GM23248 (cell line): ENCODE results near the gene SUZ12. TPM values are rescaled to one million over a fixed set of nuclear protein-coding genes. Genes with fewer than 3 reads are reported as not detected.
"Not testable (repeated sequence)": the region's sequence is repeated elsewhere in the genome, so short reads cannot be mapped to it uniquely, and the experiment has no call there.

ENCODE experiments used
- DNase-seq: peaks from one replicate; pipeline ENCODE4 v3.0.0-alpha.2; 2015
- H2AFZ ChIP-seq: fragments of 200-600 bp; sonication (generic); 2 replicates; pipeline ENCODE4 v1.6.1; 2016; ENCODE audit warnings: antibody characterized with exemption
- H3F3A ChIP-seq: fragments of 200-600 bp; sonication (generic); 2 replicates; pipeline ENCODE4 v1.6.1; 2016; ENCODE audit warnings: mild to moderate bottlenecking, antibody characterized with exemption, mixed run types; ENCODE audit not compliant: insufficient read depth
- H3K27ac ChIP-seq: fragments of 200-600 bp; sonication (generic); 2 replicates; pipeline ENCODE4 v1.5.1; 2016; ENCODE audit warnings: mild to moderate bottlenecking
- H3K27me3 ChIP-seq: fragments of 200-600 bp; sonication (generic); replicated peaks from 2 replicates; pipeline ENCODE4 v1.6.1; 2016; ENCODE audit warnings: mild to moderate bottlenecking; ENCODE audit not compliant: insufficient read depth
- H3K36me3 ChIP-seq: fragments of 200-600 bp; sonication (generic); 2 replicates; pipeline ENCODE4 v1.6.1; 2016; ENCODE audit warnings: low read depth, mild to moderate bottlenecking
- H3K4me1 ChIP-seq: fragments of 200-600 bp; sonication (generic); 2 replicates; pipeline ENCODE4 v1.6.1; 2016; ENCODE audit warnings: mild to moderate bottlenecking; ENCODE audit not compliant: insufficient read depth
- H3K4me2 ChIP-seq: fragments of 200-600 bp; sonication (generic); one replicate; pipeline ENCODE4 v1.6.1; 2016; ENCODE audit warnings: mild to moderate bottlenecking; ENCODE audit not compliant: unreplicated experiment
- H3K4me3 ChIP-seq: fragments of 200-600 bp; sonication (generic); 2 replicates; pipeline ENCODE4 v1.5.1; 2016; ENCODE audit warnings: mild to moderate bottlenecking
- H3K79me2 ChIP-seq: fragments of 200-600 bp; sonication (generic); 2 replicates; pipeline ENCODE4 v1.6.1; 2016; ENCODE audit warnings: mild to moderate bottlenecking; ENCODE audit not compliant: insufficient read depth
- H3K9ac ChIP-seq: fragments of 200-600 bp; sonication (generic); 2 replicates; pipeline ENCODE4 v1.6.1; 2016; ENCODE audit warnings: mild to moderate bottlenecking
- H3K9me2 ChIP-seq: fragments of 200-600 bp; sonication (generic); 2 replicates; pipeline ENCODE4 v1.6.1; 2016; ENCODE audit warnings: mixed run types, mild to moderate bottlenecking, moderate library complexity; ENCODE audit not compliant: insufficient read depth
- H3K9me3 ChIP-seq: fragments of 200-600 bp; sonication (generic); one replicate; pipeline ENCODE4 v1.6.1; 2017; ENCODE audit warnings: low read depth
- H4K20me1 ChIP-seq: fragments of 200-600 bp; sonication (generic); 2 replicates; pipeline ENCODE4 v1.6.0; 2016; ENCODE audit not compliant: insufficient read depth
- EZH2 ChIP-seq: fragments of 200-600 bp; sonication (generic); IDR thresholded peaks from 2 replicates; pipeline ENCODE4 v1.6.1; 2018; ENCODE audit warnings: antibody characterized with exemption, mild to moderate bottlenecking; ENCODE audit not compliant: insufficient read depth, poor library complexity, severe bottlenecking
- EZH2phosphoT487 ChIP-seq: fragments of 200-600 bp; sonication (generic); IDR thresholded peaks from 2 replicates; pipeline ENCODE4 v1.6.1; 2018; ENCODE audit warnings: antibody characterized with exemption, moderate library complexity, mild to moderate bottlenecking, low read depth; ENCODE audit not compliant: insufficient read depth
- WGBS, 2 experiments: methylation state at CpG; one replicate each; pipeline ENCODE4 v1.1.6; 2015 to 2017; ENCODE audit warnings: low lambda C conversion rate in 2 of 2, low coverage in 1 of 2; ENCODE audit errors: missing lambda C conversion rate in 2 of 2; 5-methylcytosine and 5-hydroxymethylcytosine counted together
- in situ Hi-C: fragments of 300-500 bp; cut with MboI; formaldehyde crosslinking; loops from 2 replicates; pipeline ENCODE4 v1.15.0; 2020
- polyA plus RNA-seq: library from polyadenylated mRNA; unstranded; fragments of >200 nt; fragmentation: Nextera tagmentation; extraction: Ambion mirVana; gene quantifications from 2 replicates; pipeline ENCODE4 v1.2.1, GENCODE V29; 2016
- total RNA-seq: library from RNA; depleted of rRNA; stranded (reverse); fragments of >200 nt; shearing (Covaris generic); gene quantifications from 2 replicates; pipeline ENCODE4 v1.2.3, GENCODE V29; 2014

SUZ12 gene
- total and polyA plus RNA-seq, 2 experiments from 2014 or later = 6.8 to 12.9 TPM

DNA sequence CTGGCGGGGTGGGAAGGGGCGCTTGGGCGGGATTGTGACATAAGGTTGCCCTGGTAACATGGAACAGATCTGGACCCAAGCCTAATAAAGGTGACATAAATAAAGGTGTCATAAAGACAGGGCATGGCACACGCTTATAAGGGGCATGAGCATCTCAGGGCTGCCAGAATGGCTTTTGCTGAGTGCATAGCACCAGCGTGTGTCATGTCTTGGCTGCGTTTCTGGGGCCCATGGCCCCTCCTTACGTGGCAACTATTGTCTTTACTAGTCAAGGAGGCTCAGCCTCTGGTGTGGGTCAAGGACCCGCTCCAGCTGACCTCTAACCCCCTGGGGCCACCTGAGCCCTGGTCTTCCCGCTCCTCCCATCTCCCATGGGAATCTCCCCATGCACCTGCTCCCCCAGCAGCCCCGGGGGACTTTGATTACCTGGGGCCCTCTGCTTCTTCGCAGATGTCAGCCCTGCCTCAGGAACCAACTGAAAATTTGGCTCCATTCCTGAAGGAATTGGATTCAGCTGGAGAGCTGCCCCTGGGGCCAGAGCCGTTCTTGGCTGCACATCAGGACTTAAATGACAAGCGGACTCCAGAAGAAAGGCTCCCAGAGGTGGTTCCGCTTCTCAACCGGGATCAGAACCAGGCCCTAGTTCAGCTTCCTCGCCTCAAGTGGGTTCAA, 84.3 kb downstream of the SUZ12 start:
- Histone ChIP-seq H3K79me2 (peaks cover 6% of the 10 kb centered on the region; the same call in 1 of the 2 replicates), H3K9me3 (no peaks in the 10 kb centered on the region), H3K27me3 (no peaks in the 10 kb centered on the region), H3K4me1 (no peaks in the 10 kb centered on the region), H3K4me2 (no peak overlapping the region), H3K4me3 (no peak overlapping the region), H3K9me2 (no peaks in the 10 kb centered on the region), H3K27ac (no peak overlapping the region), H4K20me1 (no peaks in the 10 kb centered on the region), H3K9ac (no peak overlapping the region), H3F3A (no peaks in the 10 kb centered on the region), H3K36me3 (no peaks in the 10 kb centered on the region), H2AFZ (no peak overlapping the region)
- WGBS, 2 experiments = 81 to 87% methylated on average over 13 to 16 of the region's 16 CpGs
- no peak for DNase-seq
- in situ Hi-C loops = no loop called here
- TF ChIP-seq EZH2phosphoT487 = no peak
- no peak for TF ChIP-seq EZH2

DNA sequence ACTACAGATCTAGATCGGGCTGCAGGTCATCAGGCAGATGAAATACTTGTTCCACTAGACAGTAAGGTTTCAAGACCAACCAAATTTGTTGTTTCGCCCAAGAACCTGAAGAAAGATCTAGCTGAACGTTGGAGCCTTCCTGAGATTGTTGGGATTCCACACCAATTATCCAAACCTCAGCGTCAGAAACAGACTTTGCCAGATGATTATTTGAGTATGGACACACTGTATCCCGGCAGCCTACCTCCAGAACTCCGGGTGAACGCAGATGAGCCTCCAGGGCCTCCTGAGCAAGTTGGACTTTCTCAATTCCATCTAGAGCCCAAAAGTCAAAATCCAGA, 84.8 kb downstream of the SUZ12 start:
- no peaks in the 10 kb centered on the region for H3F3A ChIP-seq
- H3K4me3 ChIP-seq = no peak overlapping the region
- in situ Hi-C loops = no loop called here
- H3K9ac ChIP-seq = no peak overlapping the region
- 92 to 94% methylated on average over 7 of the region's 7 CpGs for WGBS, 2 experiments
- H3K27ac ChIP-seq = no peak overlapping the region
- peaks cover under 1% of the 10 kb centered on the region; the same call in 1 of the 2 replicates for H3K79me2 ChIP-seq
- DNase-seq = no peak
- no peaks in the 10 kb centered on the region for H4K20me1 ChIP-seq
- no peaks in the 10 kb centered on the region for H3K4me1 ChIP-seq
- H2AFZ ChIP-seq = no peak overlapping the region
- no peaks in the 10 kb centered on the region for H3K27me3 ChIP-seq
- no peak overlapping the region for H3K4me2 ChIP-seq
- H3K36me3 ChIP-seq = no peaks in the 10 kb centered on the region
- H3K9me3 ChIP-seq = no peaks in the 10 kb centered on the region
- TF ChIP-seq EZH2 = no peak
- TF ChIP-seq EZH2phosphoT487 = no peak
- no peaks in the 10 kb centered on the region for H3K9me2 ChIP-seq

DNA sequence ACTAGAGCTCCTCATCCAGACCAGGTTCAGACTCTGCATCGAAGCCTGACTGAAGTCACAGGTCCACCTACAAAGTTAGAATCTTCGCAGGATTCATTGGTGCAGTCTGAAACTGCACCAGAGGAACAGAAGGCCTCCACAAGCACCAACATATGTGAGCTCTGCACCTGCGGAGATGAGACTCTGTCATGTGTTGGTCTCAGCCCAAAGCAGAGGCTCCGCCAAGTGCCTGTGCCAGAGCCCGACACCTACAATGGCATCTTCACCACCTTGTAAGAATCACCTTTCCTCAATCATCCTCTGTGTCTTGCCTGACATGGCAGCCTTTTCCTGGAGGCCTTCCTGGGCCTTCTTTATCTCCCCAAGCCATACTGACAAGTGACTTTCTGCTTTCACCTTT, 85.7 kb downstream of the SUZ12 start:
- WGBS, 2 experiments = 96 to 100% methylated on average over 4 of the region's 5 CpGs
- in situ Hi-C loops = not testable (repeated sequence)

DNA sequence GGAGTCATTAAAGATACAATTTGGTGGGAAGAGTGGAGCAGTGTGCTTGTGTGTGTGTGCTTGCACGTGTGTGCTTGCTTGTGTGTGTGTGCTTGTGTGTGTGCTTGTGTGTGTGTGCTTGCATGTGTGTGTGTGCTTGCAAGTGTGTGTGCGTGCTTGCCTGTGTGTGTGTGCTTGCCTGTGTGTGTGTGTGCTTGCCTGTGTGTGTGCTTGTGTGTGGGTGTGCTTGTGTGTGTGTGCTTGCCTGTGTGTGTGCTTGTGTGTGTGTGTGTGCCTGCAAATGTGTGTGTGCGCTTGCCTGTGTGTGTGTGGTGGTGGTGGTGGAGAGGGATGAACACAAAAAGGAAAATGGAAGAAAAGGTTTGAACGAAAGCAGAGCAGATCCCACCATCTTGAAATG, 90.5 kb downstream of the SUZ12 start:
- DNase-seq, H4K20me1 ChIP-seq, H3K27me3 ChIP-seq, H3F3A ChIP-seq, H3K4me3 ChIP-seq, H3K9ac ChIP-seq, H3K4me1 ChIP-seq, H2AFZ ChIP-seq, H3K27ac ChIP-seq, H3K4me2 ChIP-seq, H3K79me2 ChIP-seq, in situ Hi-C loops, H3K9me3 ChIP-seq, H3K36me3 ChIP-seq, H3K9me2 ChIP-seq: not testable (repeated sequence)
- 85 to 90% methylated on average over 4 of the region's 4 CpGs for WGBS, 2 experiments

More for the DNA sequence above, 85.7 kb downstream of the SUZ12 start:
- H3K4me3 ChIP-seq, H4K20me1 ChIP-seq, DNase-seq, H3K4me2 ChIP-seq, H3K79me2 ChIP-seq, H3K36me3 ChIP-seq, H3K9ac ChIP-seq, H3K9me2 ChIP-seq, H3K9me3 ChIP-seq, H3K4me1 ChIP-seq, H2AFZ ChIP-seq, H3K27ac ChIP-seq, H3F3A ChIP-seq, H3K27me3 ChIP-seq: not testable (repeated sequence)

DNA sequence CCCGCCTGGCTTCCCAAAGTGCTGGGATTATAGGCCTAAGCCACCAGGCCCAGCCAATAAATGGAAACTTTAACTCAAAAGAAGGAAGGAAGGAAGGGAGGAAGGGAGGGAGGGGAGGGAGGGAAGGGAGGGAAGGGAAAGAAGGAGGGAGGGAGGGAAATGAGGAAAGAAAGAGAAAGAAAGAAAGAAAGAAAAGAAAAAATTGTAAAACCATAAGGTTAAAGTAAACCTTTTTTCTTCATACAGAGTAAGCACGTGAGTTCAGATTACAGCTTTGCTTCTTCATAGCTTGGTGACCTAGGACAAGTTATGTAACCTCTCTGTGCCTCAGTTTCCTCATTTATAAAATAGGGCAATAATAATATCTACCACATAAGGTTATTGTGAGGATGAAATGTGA, 96.4 kb downstream of the SUZ12 start:
- no peak for DNase-seq
- Histone ChIP-seq H3K36me3 (peaks cover 14% of the 10 kb centered on the region; the same call in 1 of the 2 replicates), H3F3A (no peaks in the 10 kb centered on the region), H3K4me3 (no peak overlapping the region), H3K27ac (no peak overlapping the region), H3K4me1 (no peaks in the 10 kb centered on the region), H3K9me3 (no peaks in the 10 kb centered on the region), H3K79me2 (no peaks in the 10 kb centered on the region), H3K4me2 (no peak overlapping the region), H3K9ac (no peak overlapping the region), H3K9me2 (no peaks in the 10 kb centered on the region), H2AFZ (no peak overlapping the region), H4K20me1 (no peaks in the 10 kb centered on the region), H3K27me3 (no peaks in the 10 kb centered on the region)
- in situ Hi-C loops = no loop called here
- 100% methylated on average over 2 of the region's 2 CpGs for WGBS, 2 experiments
- TF ChIP-seq EZH2phosphoT487 (no peak), EZH2 (no peak)

DNA sequence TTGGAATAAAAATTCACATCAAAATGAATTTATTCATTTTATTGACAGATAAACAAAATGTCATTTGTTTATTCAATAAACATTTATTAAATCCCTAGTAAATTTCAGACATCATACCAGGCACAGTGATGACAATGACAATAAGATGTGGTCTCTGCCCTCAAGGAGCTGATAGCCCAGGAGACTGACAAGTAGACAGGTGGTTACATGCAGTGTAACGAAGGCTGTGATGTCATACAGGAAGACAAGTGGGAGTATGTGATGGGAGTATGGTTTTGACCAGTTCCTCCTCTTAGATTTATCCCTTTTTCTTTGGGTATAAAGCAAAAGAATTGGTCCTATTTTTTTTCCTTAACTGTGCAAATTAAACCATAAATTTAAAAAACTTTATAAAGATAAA, 97.0 kb downstream of the SUZ12 start:
- H3K4me1 ChIP-seq, H3F3A ChIP-seq, H3K4me2 ChIP-seq, H3K4me3 ChIP-seq, in situ Hi-C loops, H3K9ac ChIP-seq, H3K27me3 ChIP-seq, H3K27ac ChIP-seq, H2AFZ ChIP-seq, H3K9me2 ChIP-seq, H3K79me2 ChIP-seq, DNase-seq, H3K9me3 ChIP-seq, H4K20me1 ChIP-seq: not testable (repeated sequence)
- H3K36me3 ChIP-seq = peaks cover 14% of the 10 kb centered on the region; the same call in 1 of the 2 replicates
- WGBS, 2 experiments = 90 to 100% methylated on average over 1 of the region's 1 CpG

DNA sequence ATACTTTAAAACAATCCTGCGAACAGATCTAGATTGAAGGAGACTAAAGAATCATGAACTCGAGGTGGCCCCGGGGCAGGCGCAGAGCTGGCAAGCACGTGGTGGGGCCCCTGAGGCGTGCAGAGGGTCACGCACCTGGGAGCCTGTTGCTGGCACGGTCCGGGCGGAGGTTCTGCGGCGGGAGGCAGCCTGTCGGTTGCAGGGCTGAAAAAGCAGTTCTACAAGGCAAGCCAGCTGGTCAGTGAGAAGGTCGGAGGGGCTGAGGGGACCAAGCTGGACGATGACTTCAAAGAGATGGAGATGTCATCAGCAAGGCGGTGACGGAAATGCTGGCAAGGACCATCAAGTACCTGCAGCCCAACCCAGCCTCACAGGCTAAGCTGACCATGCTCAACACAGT, 103.4 kb downstream of the SUZ12 start:
- H3K27ac ChIP-seq, in situ Hi-C loops, H3K27me3 ChIP-seq, H3K79me2 ChIP-seq, H3K4me2 ChIP-seq, H2AFZ ChIP-seq, H3K4me3 ChIP-seq, H3F3A ChIP-seq, DNase-seq, H4K20me1 ChIP-seq, H3K9ac ChIP-seq, H3K9me3 ChIP-seq, H3K36me3 ChIP-seq, H3K9me2 ChIP-seq, H3K4me1 ChIP-seq: not testable (repeated sequence)
- WGBS, 2 experiments = 91 to 95% methylated on average over 17 of the region's 17 CpGs
